NCI-H1694 (cell line): ENCODE measurements around the gene PCDHA8.
"Not testable (repeated sequence)": the region's sequence is repeated elsewhere in the genome, so short reads cannot be mapped to it uniquely, and the experiment has no call there.

Experiments
- DNase-seq: peaks from one replicate; lab custom pipeline; 2025; lab: John Stamatoyannopoulos, UW

The PCDHA8 gene, protein sequence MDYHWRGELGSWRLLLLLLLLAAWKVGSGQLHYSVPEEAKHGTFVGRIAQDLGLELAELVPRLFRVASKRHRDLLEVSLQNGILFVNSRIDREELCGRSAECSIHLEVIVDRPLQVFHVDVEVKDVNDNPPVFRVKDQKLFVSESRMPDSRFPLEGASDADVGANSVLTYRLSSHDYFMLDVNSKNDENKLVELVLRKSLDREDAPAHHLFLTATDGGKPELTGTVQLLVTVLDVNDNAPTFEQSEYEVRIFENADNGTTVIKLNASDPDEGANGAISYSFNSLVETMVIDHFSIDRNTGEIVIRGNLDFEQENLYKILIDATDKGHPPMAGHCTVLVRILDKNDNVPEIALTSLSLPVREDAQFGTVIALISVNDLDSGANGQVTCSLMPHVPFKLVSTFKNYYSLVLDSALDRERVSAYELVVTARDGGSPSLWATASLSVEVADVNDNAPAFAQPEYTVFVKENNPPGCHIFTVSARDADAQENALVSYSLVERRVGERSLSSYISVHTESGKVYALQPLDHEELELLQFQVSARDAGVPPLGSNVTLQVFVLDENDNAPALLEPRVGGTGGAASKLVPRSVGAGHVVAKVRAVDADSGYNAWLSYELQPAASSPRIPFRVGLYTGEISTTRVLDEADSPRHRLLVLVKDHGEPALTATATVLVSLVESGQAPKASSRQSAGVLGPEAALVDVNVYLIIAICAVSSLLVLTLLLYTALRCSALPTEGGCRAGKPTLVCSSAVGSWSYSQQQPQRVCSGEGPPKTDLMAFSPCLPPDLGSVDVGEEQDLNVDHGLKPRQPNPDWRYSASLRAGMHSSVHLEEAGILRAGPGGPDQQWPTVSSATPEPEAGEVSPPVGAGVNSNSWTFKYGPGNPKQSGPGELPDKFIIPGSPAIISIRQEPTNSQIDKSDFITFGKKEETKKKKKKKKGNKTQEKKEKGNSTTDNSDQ

DNA sequence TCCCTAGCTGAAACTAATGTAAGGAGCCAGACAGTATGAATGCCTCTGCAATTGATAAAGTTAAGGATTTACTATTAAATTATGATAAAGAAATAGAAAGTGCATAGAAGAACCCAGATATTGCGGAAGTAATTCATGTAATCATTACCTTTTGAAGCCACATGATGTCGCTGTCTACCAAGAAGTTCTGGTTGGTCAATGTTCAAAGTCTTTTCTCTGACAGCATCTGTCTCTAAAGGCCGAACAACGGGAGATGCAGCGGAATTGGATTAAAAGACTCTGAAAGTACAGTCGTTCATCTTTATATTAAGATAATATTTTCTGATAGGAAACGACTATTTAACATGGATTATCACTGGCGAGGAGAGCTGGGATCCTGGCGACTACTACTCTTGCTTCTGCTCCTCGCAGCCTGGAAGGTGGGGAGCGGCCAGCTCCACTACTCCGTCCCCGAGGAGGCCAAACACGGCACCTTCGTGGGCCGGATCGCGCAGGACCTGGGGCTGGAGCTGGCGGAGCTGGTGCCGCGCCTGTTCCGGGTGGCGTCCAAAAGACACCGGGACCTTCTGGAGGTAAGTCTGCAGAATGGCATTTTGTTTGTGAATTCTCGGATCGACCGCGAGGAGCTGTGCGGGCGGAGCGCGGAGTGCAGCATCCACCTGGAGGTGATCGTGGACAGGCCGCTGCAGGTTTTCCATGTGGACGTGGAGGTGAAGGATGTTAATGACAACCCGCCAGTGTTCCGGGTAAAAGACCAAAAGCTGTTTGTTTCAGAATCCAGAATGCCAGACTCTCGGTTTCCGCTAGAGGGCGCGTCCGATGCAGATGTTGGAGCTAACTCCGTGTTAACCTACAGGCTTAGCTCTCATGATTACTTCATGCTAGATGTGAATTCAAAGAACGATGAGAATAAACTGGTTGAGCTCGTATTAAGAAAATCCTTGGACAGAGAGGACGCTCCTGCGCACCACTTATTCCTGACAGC, at the start of gene PCDHA8:
TSS of gene PCDHA8 (plus strand) at position 210 of the 985 bp plus-strand sequence. CDS start at position 345, 135 bp downstream.
- peak; percentile 38 for DNase-seq

DNA sequence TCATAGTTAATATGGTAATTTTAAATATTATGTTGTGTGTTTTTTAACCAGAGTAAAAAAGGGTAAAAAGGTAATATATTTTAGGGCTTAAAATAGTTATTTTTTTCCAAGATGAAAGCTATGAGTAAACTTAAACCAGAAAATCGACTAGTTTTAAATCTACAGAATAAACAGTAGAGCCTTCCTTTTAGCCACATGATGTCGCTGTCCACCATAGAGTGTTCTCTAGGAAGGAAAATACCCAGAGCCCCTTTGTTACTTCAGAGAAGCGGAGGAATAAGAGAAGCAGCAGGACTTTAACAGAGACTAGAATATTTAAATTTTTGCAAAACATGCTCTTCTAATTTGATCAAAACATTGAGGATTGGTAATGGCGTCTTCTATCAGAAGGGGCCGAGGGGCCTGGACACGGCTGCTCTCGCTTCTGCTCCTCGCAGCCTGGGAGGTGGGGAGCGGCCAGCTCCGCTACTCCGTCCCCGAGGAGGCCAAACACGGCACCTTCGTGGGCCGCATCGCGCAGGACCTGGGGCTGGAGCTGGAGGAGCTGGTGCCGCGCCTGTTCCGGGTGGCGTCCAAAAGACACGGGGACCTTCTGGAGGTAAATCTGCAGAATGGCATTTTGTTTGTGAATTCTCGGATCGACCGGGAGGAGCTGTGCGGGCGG, 46.3 kb upstream of the PCDHA8 start, which contains the start of gene PCDHA2:
TSS of gene PCDHA2 (plus strand) at position 258 of the 664 bp plus-strand sequence.
- no peak for DNase-seq

DNA sequence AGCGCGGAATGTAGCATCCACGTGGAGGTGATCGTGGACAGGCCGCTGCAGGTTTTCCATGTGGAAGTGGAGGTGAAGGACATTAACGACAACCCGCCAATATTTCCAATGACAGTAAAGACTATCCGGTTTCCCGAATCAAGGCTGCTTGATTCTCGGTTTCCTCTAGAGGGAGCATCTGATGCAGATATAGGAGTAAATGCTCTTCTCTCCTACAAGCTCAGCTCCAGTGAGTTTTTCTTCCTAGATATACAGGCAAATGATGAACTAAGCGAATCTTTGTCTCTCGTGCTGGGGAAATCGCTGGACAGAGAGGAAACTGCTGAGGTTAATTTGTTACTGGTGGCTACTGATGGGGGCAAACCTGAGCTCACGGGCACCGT, 45.7 kb upstream of the PCDHA8 start:
- DNase-seq: no peak

DNA sequence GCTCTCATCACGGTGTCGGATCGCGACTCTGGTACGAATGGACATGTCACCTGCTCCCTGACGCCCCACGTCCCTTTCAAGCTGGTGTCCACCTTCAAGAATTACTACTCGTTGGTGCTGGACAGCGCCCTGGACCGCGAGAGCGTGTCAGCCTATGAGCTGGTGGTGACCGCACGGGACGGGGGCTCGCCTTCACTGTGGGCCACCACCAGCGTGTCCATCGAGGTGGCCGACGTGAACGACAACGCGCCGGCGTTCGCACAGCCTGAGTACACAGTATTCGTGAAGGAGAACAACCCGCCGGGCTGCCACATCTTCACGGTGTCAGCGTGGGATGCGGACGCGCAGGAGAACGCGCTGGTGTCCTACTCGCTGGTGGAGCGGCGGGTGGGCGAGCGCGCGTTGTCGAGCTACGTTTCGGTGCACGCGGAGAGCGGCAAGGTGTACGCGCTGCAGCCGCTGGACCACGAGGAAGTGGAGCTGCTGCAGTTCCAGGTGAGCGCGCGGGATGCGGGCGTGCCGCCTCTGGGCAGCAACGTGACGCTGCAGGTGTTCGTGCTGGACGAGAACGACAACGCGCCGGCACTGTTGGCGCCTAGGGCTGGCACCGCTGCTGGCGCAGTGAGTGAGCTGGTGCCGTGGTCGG, 44.8 kb upstream of the PCDHA8 start:
- DNase-seq: not testable (repeated sequence)

DNA sequence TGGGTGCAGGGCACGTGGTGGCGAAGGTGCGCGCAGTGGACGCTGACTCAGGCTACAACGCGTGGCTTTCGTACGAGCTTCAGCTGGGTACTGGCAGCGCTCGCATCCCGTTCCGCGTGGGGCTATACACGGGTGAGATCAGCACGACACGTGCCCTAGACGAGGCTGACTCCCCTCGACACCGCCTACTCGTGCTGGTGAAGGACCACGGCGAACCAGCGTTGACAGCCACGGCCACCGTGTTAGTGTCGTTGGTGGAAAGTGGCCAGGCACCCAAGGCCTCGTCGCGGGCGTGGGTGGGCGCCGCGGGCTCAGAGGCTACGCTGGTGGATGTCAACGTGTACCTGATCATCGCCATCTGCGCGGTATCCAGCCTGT, 44.3 kb upstream of the PCDHA8 start:
- DNase-seq: no peak

DNA sequence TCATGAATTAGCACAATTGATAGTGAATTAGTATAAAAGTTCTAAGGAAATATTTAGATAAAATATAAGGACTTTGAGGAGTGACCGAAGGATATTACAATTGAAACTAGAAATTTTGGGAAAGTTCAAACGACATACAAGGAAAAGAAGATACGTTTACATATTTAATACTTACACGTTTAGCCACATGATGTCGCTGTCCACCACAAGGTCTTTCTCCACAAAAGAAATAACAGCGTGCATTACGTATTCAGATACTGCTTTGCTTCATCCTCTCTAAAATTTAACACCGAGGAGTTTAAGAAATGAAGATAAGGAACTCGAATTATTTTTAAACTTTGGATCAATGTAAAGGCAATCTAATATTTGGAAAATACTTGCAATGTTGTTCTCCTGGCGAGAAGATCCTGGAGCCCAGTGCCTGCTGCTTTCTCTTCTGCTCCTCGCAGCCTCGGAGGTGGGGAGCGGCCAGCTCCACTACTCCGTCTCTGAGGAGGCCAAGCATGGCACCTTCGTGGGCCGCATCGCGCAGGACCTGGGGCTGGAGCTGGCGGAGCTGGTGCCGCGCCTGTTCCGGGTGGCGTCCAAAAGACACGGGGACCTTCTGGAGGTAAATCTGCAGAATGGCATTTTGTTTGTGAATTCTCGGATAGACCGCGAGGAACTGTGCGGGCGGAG, 40.0 kb upstream of the PCDHA8 start, which contains the start of gene PCDHA3:
TSS of gene PCDHA3 (plus strand) at position 242 of the 678 bp plus-strand sequence.
- DNase-seq: peak; percentile 12

DNA sequence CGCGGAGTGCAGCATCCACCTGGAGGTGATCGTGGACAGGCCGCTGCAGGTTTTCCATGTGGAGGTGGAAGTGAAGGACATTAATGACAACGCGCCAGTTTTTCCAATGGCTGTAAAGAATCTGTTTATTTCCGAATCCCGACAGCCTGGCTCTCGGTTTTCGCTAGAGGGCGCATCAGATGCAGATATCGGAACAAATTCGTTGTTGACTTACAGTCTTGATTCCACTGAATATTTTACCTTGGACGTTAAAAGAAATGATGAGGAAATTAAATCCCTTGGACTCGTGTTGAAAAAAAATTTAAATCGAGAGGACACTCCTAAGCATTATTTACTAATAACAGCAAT, 39.5 kb upstream of the PCDHA8 start:
- DNase-seq: no peak

DNA sequence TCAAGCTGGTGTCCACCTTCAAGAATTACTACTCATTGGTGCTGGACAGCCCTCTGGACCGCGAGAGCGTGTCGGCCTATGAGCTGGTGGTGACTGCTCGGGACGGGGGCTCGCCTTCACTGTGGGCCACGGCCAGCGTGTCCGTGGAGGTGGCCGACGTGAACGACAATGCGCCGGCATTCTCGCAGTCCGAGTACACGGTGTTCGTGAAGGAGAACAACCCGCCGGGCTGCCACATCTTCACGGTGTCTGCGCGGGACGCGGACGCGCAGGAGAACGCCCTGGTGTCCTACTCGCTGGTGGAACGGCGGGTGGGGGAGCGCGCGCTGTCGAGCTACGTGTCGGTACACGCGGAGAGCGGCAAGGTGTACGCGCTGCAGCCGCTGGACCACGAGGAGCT, 38.6 kb upstream of the PCDHA8 start:
- not testable (repeated sequence) for DNase-seq

DNA sequence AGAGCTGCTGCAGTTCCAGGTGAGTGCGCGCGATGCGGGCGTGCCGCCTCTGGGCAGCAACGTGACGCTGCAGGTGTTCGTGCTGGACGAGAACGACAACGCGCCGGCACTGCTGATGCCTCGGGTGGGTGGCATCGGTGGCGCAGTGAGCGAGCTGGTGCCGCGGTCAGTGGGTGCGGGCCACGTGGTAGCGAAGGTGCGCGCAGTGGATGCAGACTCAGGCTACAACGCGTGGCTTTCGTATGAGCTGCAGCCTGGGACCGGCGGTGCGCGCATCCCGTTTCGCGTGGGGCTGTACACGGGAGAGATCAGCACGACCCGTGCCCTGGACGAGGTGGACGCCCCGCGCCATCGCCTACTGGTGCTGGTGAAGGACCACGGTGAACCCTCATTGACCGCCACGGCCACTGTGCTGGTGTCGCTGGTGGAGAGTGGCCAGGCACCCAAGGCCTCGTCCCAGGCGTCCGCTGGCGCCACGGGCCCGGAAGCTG, 38.2 kb upstream of the PCDHA8 start:
- DNase-seq: no peak

DNA sequence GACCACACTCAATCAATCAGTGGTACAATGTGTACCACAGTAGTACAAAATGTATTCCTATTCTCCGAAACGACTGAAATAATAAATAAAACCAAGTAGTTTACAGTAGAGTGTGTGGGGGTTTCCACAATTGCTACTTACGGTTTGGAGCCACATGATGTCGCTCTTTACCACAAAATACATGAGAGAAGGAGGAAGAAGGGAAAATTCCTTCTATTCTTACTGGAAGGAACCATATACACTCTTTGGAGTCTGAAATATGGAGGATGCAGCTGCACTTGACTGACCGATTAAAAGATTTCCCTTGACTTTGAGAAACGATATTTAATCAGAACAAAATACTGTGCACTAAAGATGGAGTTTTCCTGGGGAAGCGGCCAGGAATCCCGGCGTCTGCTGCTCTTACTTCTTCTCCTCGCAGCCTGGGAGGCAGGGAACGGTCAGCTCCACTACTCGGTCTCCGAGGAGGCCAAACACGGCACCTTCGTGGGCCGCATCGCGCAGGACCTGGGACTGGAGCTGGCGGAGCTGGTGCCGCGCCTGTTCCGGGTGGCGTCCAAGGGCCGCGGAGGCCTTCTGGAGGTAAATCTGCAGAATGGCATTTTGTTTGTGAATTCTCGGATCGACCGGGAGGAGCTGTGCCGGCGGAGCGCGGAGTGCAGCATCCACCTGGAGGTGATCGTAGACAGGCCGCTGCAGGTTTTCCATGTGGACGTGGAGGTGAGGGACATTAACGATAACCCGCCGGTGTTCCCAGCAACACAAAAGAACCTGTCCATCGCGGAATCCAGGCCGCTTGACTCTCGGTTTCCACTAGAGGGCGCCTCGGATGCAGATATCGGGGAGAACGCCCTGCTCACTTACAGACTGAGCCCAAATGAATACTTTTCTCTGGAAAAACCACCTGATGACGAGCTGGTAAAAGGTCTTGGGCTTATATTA, 33.9 kb upstream of the PCDHA8 start, which contains the start of gene PCDHA4:
TSS of gene PCDHA4 (plus strand) at position 235 of the 942 bp plus-strand sequence.
- DNase-seq: no peak

DNA sequence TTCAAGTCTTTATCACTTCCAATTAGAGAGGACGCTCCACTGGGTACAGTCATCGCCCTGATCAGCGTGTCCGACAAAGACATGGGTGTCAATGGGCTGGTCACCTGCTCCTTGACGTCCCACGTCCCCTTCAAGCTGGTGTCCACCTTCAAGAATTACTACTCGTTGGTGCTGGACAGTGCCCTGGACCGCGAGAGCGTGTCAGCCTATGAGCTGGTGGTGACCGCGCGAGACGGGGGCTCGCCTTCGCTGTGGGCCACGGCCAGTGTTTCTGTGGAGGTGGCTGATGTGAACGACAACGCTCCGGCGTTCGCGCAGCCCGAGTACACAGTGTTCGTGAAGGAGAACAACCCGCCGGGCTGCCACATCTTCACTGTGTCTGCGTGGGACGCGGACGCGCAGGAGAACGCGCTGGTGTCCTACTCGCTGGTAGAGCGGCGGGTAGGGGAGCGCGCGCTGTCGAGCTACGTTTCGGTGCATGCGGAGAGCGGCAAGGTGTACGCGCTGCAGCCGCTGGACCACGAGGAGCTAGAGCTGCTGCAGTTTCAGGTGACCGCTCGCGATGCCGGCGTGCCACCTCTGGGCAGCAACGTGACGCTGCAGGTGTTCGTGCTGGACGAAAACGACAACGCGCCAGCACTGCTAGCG, 32.6 kb upstream of the PCDHA8 start:
- not testable (repeated sequence) for DNase-seq

DNA sequence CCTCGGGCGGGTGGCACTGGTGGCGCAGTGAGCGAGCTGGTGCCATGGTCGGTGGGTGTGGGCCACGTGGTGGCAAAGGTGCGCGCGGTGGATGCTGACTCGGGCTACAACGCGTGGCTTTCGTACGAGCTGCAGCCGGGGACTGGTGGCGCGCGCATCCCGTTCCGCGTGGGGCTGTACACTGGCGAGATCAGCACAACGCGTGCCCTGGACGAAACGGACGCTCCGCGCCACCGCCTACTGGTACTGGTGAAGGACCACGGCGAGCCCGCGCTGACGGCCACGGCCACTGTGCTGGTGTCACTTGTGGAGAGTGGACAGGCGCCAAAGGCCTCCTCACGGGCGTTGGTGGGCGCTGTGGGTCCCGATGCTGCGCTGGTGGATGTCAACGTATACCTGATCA, 32.1 kb upstream of the PCDHA8 start:
- no peak for DNase-seq

DNA sequence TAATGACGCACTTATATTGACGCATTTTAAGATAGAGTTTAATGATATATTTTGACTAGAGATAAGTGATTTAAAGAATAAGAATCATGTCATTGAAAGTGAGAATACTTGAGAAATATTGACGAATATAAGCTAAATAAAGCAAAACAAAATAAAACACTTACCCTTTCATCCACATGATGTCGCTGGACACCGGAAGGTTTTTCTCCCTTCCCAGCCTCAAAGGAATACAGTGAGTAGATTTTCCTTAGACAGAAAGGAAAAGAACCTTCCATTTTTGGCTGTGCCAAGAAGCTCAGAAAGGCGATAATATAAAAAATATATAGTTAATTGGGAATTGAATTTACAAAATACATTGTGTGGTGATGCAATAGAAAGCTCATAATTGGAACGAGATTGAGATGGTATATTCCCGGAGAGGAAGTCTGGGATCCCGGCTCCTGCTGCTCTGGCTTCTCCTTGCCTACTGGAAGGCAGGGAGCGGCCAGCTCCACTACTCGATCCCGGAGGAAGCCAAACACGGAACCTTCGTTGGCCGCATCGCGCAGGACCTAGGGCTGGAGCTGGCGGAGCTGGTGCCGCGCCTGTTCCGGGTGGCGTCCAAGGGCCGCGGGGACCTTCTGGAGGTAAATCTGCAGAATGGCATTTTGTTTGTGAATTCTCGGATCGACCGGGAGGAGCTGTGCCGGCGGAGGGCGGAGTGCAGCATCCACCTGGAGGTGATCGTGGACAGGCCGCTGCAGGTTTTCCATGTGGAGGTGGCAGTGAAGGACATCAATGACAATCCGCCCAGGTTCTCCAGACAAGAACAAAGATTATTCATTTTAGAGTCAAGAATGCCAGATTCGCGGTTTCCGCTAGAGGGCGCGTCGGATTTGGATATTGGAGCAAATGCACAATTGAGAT, 19.4 kb upstream of the PCDHA8 start, which contains the start of gene PCDHA5:
TSS of gene PCDHA5 (plus strand) at position 239 of the 906 bp plus-strand sequence.
- DNase-seq: no peak

DNA sequence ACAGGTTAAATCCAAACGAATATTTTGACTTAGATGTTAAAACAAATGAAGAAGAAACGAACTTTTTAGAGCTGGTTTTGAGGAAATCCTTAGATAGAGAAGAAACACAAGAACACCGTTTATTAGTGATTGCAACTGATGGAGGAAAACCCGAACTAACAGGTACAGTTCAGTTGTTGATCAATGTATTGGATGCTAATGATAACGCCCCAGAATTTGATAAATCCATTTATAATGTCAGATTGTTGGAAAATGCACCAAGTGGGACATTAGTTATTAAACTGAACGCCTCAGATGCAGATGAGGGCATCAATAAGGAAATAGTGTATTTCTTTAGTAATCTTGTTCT, 18.7 kb upstream of the PCDHA8 start:
- DNase-seq: no peak

DNA sequence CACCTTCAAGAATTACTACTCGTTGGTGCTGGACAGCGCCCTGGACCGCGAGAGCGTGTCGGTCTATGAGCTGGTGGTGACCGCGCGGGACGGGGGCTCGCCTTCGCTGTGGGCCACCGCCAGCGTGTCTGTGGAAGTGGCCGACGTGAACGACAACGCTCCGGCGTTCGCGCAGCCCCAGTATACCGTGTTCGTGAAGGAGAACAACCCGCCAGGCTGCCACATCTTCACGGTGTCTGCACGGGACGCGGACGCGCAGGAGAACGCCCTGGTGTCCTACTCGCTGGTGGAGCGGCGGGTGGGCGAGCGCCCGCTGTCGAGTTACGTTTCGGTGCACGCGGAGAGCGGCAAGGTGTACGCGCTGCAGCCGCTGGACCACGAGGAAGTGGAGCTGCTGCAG, 18.0 kb upstream of the PCDHA8 start:
- not testable (repeated sequence) for DNase-seq

DNA sequence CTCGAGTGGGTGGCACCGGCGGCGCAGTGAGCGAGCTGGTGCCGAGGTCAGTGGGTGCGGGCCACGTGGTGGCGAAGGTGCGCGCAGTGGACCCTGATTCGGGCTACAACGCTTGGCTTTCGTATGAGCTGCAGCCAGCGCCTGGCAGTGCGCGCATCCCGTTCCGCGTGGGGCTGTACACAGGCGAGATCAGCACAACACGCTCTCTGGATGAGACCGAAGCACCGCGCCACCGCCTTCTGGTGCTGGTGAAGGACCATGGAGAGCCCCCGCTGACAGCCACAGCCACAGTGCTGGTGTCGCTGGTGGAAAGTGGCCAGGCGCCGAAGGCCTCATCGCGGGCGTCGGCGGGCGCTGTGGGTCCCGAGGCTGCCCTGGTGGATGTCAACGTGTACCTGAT, 17.5 kb upstream of the PCDHA8 start:
- no peak for DNase-seq
